GM23338 (cell line): ENCODE results near the gene ITIH4.

Source experiments
- CTCF ChIP-seq, 2 experiments: fragments of 200-600 bp in 1 of 2; sonication (generic) in 1 of 2; conservative IDR thresholded peaks; 2 replicates each; pipeline versions ENCODE4 v1.5.1 to v1.6.1; 2016 to 2017; ENCODE audit warnings: antibody characterized with exemption in 2 of 2, low read depth in 2 of 2, mild to moderate bottlenecking in 2 of 2, moderate library complexity in 1 of 2
- POLR2AphosphoS5 ChIP-seq: IDR thresholded peaks from 2 replicates; pipeline ENCODE4 v1.6.1; 2016; ENCODE audit warnings: antibody characterized with exemption, low read depth
- ZNF331 ChIP-seq: fragments of 250-450 bp; sonication (Bioruptor Pico); IDR thresholded peaks from 2 replicates; pipeline ENCODE4 v1.5.0; 2020; ENCODE audit warnings: low read depth, mild to moderate bottlenecking, moderate library complexity

GRCh38 chr3:52842424-52842823 lies 12.0 kb upstream of the ITIH4 start:
- TF ChIP-seq POLR2AphosphoS5 (no peak), CTCF (conservative IDR thresholded peaks at IDR 0.05; ENCODE audit: low read depth in 2 of 2) (no peak), ZNF331 (no peak)
